K562 (cell line): ENCODE data around the gene SMARCC1. TPM values are rescaled to one million over a fixed set of nuclear protein-coding genes. Genes with fewer than 3 reads are reported as not detected.

Source experiments
- ADNP ChIP-seq: fragments of 200-800 bp; sonication (Bioruptor generic); IDR thresholded peaks from 2 replicates; pipeline ENCODE4 v1.6.1; 2016; ENCODE audit warnings: missing genetic modification characterization, missing compliant biosample characterization
- C11orf30 ChIP-seq: fragments of 450-650 bp; IDR thresholded peaks from 2 replicates; pipeline ENCODE4 v1.6.1; 2016; ENCODE audit warnings: low read depth, mild to moderate bottlenecking
- EGR1 ChIP-seq: fragments of 450-650 bp; conservative IDR thresholded peaks from 2 replicates; pipeline ENCODE4 v1.6.1; 2017; ENCODE audit warnings: mild to moderate bottlenecking
- LARP7 ChIP-seq: fragments of 450-650 bp; IDR thresholded peaks from 2 replicates; pipeline ENCODE4 v1.6.1; 2016
- MEIS2 ChIP-seq: fragments of 450-650 bp; IDR thresholded peaks from 2 replicates; pipeline ENCODE4 v1.6.1; 2014; ENCODE audit warnings: mild to moderate bottlenecking; ENCODE audit not compliant: partially characterized antibody
- POLR2G ChIP-seq: fragments of 200-400 bp; formaldehyde crosslinking; IDR thresholded peaks from 2 replicates; pipeline ENCODE4 v1.6.1; 2017; ENCODE audit warnings: low read depth, mild to moderate bottlenecking, antibody characterized with exemption, low read length, moderate library complexity
- SREBF2 ChIP-seq: sonication (generic); formaldehyde crosslinking; IDR thresholded peaks from 2 replicates; pipeline ENCODE4 v1.4.0; 2020; ENCODE audit warnings: mild to moderate bottlenecking, missing genetic modification reagents
- ZFP91 ChIP-seq: sonication (generic); formaldehyde crosslinking; IDR thresholded peaks from 2 replicates; pipeline ENCODE4 v1.8.0; 2022; ENCODE audit warnings: mild to moderate bottlenecking, missing genetic modification reagents
- ZNF197 ChIP-seq: fragments of 200-800 bp; sonication (Bioruptor generic); IDR thresholded peaks from 2 replicates; pipeline ENCODE4 v1.6.1; 2016; ENCODE audit warnings: low read depth, missing genetic modification characterization, missing compliant biosample characterization
- ZNF263 ChIP-seq: sonication (generic); formaldehyde crosslinking; IDR thresholded peaks from 2 replicates; pipeline ENCODE4 v1.8.0; 2022; ENCODE audit warnings: mild to moderate bottlenecking, missing genetic modification reagents, borderline replicate concordance
- polyA plus RNA-seq, 8 experiments: library from polyadenylated mRNA; depleted of rRNA in 4 of 8; stranded (reverse) in 5 of 8; unstranded in 3 of 8; fragments of >200 nt; fragmentation: Nextera tagmentation in 2 of 8; fragmentation: Illumina TruSeq in 1 of 8; extraction: Ambion mirVana in 2 of 8; extraction: Trizol in 1 of 8; gene quantifications; 2 replicates each; pipeline versions ENCODE4 v1.2.1 to v1.2.3, GENCODE V29; 2011 to 2014; ENCODE audit warnings: inconsistent platforms in 1 of 8, missing spikeins in 1 of 8
- total RNA-seq, 7 experiments: library from RNA; depleted of rRNA in 6 of 7; stranded (reverse); fragments of >200 nt in 6 of 7; fragmentation: Illumina TruSeq in 2 of 7; extraction: Trizol in 2 of 7; gene quantifications; 2 replicates each; pipeline versions ENCODE4 v1.2.1 to v1.2.3, GENCODE V29; 2011 to 2021; ENCODE audit warnings: low replicate concordance in 1 of 7
- TF ChIP-seq, protein P1 (sequence below): conservative IDR thresholded peaks from 2 replicates; pipeline ENCODE4 v1.6.1; 2011; ENCODE audit warnings: low read depth, mild to moderate bottlenecking, low read length; ENCODE audit not compliant: control insufficient read depth
- TF ChIP-seq, protein P2 (sequence below), 2 experiments: IDR thresholded peaks in 1 of 2; conservative IDR thresholded peaks in 1 of 2; 2 replicates each; pipeline ENCODE4 v1.6.1; 2016; ENCODE audit warnings: low read depth in 2 of 2, mild to moderate bottlenecking in 1 of 2, missing compliant biosample characterization in 1 of 2, missing genetic modification characterization in 1 of 2, moderate library complexity in 1 of 2
- TF ChIP-seq, protein P3 (sequence below): sonication (generic); formaldehyde crosslinking; IDR thresholded peaks from 2 replicates; pipeline ENCODE4 v1.5.0; 2020; ENCODE audit warnings: missing genetic modification reagents
- TF ChIP-seq, protein P4 (sequence below), 2 experiments: IDR thresholded peaks; 2 replicates each; pipeline ENCODE4 v1.6.1; 2011; ENCODE audit warnings: borderline replicate concordance in 1 of 2, control low read depth in 1 of 2, low read depth in 1 of 2, low read length in 1 of 2, mild to moderate bottlenecking in 1 of 2, mixed read lengths in 1 of 2, moderate library complexity in 1 of 2; ENCODE audit not compliant: insufficient read depth in 1 of 2, insufficient read length in 1 of 2, poor library complexity in 1 of 2, severe bottlenecking in 1 of 2; ENCODE audit errors: extremely low read depth in 1 of 2

Gene SMARCC1
- total and polyA plus RNA-seq, 9 of the 15 experiments (the other 6 are each of a cell fraction or from before 2014, with no cell fraction given), result 20.7 to 199 (median 66.0) TPM

DNA sequence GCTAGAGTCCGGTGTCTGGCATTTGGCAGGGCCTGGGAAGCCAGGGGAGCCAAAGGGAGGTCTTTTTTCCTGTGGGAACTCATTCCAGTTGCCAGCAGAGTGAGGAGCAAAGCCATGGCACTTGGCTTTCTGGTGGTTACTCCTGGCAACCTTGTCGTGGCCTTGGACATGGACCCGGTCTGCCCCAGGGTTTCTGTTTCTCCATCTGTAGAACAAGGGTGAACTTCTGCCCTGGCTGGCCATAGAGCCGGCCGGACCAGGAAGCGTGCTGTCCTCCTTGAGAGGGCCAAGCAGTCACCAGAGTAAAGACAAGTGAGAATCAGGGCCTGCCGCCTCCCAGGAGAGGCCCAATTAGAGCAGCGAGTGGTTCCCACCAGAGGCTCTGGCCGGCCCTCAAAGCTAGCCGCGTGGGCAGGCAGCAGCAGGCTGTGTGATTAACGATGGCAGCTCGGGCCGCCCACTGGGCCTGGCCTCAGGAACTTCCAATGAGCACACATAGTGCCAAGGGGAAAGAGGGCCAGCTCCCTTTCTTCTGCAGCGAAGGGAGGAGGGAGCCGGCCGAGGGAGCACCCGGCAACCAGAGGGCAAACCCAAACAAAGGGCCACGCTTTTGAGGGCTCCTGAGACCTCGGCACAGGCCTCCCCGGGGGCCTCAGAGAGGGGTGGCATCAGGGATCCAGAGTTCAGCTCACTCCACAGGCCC lies 239.1 kb downstream of the SMARCC1 start (continued):
- TF ChIP-seq POLR2G, result 0 out of 2 replicates have a peak, but pooled peaks have one; percentile 22
- TF ChIP-seq ZFP91 (CRISPR knock-in tag), result no peak
- TF ChIP-seq, protein P1, sequence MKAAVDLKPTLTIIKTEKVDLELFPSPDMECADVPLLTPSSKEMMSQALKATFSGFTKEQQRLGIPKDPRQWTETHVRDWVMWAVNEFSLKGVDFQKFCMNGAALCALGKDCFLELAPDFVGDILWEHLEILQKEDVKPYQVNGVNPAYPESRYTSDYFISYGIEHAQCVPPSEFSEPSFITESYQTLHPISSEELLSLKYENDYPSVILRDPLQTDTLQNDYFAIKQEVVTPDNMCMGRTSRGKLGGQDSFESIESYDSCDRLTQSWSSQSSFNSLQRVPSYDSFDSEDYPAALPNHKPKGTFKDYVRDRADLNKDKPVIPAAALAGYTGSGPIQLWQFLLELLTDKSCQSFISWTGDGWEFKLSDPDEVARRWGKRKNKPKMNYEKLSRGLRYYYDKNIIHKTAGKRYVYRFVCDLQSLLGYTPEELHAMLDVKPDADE, result no peak
- TF ChIP-seq, protein P2, sequence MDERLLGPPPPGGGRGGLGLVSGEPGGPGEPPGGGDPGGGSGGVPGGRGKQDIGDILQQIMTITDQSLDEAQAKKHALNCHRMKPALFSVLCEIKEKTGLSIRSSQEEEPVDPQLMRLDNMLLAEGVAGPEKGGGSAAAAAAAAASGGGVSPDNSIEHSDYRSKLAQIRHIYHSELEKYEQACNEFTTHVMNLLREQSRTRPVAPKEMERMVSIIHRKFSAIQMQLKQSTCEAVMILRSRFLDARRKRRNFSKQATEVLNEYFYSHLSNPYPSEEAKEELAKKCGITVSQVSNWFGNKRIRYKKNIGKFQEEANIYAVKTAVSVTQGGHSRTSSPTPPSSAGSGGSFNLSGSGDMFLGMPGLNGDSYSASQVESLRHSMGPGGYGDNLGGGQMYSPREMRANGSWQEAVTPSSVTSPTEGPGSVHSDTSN (CRISPR knock-in tag; IDR thresholded peaks at IDR 0.05; ENCODE audit: low read depth), result no peak
- TF ChIP-seq, protein P2 (tag; conservative IDR thresholded peaks at IDR 0.05; ENCODE audit: low read depth), result peak; percentile 60
- TF ChIP-seq ZNF263, result peak; percentile 58
- TF ChIP-seq C11orf30, result no peak
- peak; percentile 79 for TF ChIP-seq EGR1
- no peak for TF ChIP-seq SREBF2 (CRISPR knock-in tag)
- TF ChIP-seq, protein P3, sequence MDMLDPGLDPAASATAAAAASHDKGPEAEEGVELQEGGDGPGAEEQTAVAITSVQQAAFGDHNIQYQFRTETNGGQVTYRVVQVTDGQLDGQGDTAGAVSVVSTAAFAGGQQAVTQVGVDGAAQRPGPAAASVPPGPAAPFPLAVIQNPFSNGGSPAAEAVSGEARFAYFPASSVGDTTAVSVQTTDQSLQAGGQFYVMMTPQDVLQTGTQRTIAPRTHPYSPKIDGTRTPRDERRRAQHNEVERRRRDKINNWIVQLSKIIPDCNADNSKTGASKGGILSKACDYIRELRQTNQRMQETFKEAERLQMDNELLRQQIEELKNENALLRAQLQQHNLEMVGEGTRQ (CRISPR knock-in tag), result no peak
- TF ChIP-seq MEIS2, result peak; percentile 78
- TF ChIP-seq, protein P4, sequence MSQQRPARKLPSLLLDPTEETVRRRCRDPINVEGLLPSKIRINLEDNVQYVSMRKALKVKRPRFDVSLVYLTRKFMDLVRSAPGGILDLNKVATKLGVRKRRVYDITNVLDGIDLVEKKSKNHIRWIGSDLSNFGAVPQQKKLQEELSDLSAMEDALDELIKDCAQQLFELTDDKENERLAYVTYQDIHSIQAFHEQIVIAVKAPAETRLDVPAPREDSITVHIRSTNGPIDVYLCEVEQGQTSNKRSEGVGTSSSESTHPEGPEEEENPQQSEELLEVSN (IDR thresholded peaks at IDR 0.05; ENCODE audit: borderline replicate concordance in 1 of 2, extremely low read depth in 1 of 2, insufficient read depth in 1 of 2, insufficient read length in 1 of 2, low read depth in 1 of 2, low read length in 1 of 2, poor library complexity in 1 of 2, severe bottlenecking in 1 of 2), result peak in 1 of 2 experiments; percentile 63
- no peak for TF ChIP-seq ZNF197
- no peak for TF ChIP-seq LARP7
- no peak for TF ChIP-seq ADNP
